GM13977 (cell line): ENCODE measurements around the gene CA7.

ENCODE experiments used
- DNase-seq: peaks from one replicate; pipeline ENCODE4 v3.0.0; 2012; ENCODE audit warnings: low spot score
- in situ Hi-C: fragments of 300-500 bp; cut with MboI; formaldehyde crosslinking; loops from one replicate; pipeline ENCODE4 v1.12.0; 2022; ENCODE audit warnings: low sequenced_read_pairs, low pct_unique_long_range_greater_than_20kb, mixed read lengths, inconsistent platforms; ENCODE audit not compliant: unreplicated experiment
- TF ChIP-seq, protein P1 (sequence below): IDR thresholded peaks from 2 replicates; pipeline ENCODE4 v1.5.1; 2012; ENCODE audit warnings: mild to moderate bottlenecking, control low read depth; ENCODE audit not compliant: insufficient read depth; ENCODE audit errors: extremely low read depth, missing control alignments

The CA7 gene

DNA sequence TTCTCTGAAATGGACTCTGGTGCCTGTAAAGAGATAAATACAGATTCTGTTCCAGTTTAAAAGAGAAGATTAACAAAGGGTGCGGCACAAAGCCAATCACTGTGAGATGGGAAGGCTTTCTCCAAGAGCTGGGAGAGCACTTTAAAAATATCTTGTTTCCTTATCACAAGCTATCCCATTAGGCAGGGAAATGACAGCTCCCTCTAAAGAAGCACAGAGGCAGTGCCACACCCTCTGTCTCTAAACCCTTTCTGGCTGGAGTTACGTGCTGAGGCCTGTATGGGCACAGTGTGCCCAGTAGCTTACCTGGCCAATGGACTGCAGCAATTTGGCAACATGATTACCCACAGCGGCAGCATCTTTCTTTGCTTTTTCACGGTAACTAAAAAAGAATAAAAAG, 33.8 kb upstream of the CA7 start:
- in situ Hi-C loops = loop anchor here (10.0 kb wide), 1 partner anchor 56 kb away; the partner anchor contains the start of gene DYNC1LI2
- DNase-seq = no peak
- TF ChIP-seq, protein P1, sequence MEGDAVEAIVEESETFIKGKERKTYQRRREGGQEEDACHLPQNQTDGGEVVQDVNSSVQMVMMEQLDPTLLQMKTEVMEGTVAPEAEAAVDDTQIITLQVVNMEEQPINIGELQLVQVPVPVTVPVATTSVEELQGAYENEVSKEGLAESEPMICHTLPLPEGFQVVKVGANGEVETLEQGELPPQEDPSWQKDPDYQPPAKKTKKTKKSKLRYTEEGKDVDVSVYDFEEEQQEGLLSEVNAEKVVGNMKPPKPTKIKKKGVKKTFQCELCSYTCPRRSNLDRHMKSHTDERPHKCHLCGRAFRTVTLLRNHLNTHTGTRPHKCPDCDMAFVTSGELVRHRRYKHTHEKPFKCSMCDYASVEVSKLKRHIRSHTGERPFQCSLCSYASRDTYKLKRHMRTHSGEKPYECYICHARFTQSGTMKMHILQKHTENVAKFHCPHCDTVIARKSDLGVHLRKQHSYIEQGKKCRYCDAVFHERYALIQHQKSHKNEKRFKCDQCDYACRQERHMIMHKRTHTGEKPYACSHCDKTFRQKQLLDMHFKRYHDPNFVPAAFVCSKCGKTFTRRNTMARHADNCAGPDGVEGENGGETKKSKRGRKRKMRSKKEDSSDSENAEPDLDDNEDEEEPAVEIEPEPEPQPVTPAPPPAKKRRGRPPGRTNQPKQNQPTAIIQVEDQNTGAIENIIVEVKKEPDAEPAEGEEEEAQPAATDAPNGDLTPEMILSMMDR = no peak

DNA sequence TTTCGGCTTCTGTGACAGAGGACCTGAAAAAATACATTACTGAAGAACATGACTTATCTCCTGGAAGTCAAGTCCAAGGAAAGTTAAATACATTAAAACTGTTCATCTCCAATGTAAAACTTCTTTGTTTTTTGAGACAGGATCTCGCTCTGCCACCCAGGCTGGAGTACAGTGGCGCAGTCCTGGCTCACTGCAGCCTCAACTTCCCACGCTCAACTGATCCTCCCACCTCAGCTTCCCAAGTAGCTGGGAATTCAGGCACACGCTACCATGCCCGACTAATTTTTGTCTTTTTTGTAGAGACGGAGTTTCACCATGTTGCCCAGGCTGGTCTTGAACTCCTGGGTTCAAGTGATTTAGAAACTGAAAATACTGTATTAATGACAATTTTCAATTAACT, 33.2 kb upstream of the CA7 start:
- DNase-seq = no peak
- in situ Hi-C loops = loop anchor here (10.0 kb wide), 1 partner anchor 56 kb away; the partner anchor contains the start of gene DYNC1LI2
- TF ChIP-seq, protein P1 = no peak

DNA sequence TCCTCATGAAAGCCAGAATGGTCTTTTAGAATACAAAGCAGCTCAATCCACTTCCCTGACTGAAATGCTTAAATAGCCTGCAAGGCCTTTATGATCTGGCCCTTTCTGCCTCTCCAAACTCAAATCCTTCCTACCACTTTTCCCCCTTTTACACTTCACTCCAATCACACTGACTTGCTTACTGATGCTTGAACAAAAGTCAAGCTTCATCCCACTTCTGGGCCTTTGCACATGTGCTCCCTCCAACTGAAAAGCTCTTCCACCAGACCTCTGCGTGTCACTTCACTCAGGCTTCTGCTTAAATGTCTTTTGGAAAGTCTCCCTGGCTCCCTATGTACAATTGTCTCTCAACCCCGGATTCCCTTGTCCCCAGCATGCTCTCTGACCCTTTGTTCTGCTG, 29.5 kb upstream of the CA7 start:
- no peak for DNase-seq
- in situ Hi-C loops = loop anchor here (10.0 kb wide), 1 partner anchor 60 kb away; the partner anchor contains the start of gene DYNC1LI2
- TF ChIP-seq, protein P1 = no peak

GRCh38 chr16:66824006-66824405, 20.2 kb upstream of the CA7 start:
- DNase-seq = no peak
- TF ChIP-seq, protein P1 = no peak
- in situ Hi-C loops = no loop called here

- TF ChIP-seq, protein P1 = peak; percentile 100
- peak; percentile 96 for DNase-seq
- in situ Hi-C loops = no loop called here
Measured at GRCh38 chr16:66830422-66831404, 13.5 kb upstream of the CA7 start, which contains the start of gene NAE1. Gene NAE1 (minus strand): TSS chr16:66830976. CDS start chr16:66830899, 77 bp downstream.

- TF ChIP-seq, protein P1 = no peak
- in situ Hi-C loops = no loop called here
- no peak for DNase-seq
Measured at GRCh38 chr16:66832190-66832589, 12.0 kb upstream of the CA7 start.
